CD4-positive, alpha-beta T cell treated with Interleukin-6 for 4 hours (primary cell): ENCODE data around the gene HPRT1.

Source experiments
- DNase-seq: peaks from one replicate; pipeline ENCODE4 v3.0.0-alpha.2; 2020; ENCODE audit warnings: mixed read lengths

The HPRT1 gene

DNA sequence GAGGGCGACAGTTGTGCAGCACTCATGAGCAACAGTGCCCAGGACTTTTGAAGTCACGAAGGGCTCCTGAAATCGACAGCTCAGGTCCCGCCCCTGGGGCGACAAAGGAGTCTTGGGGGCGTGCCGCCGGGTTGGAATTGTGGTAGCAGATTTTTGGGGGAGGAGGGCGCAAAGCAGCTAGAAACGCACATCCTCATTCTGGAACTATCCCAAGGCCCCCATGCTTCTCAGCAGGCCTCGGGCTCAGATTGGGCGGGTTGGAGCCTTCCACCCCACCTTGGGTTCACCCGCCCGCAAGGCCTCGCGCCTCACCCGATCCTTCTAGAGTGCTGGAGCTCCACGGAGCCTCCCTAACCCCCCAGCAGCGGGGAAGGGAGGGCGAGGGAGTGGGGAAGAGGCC lies 85.5 kb downstream of the HPRT1 start:
- DNase-seq = no peak

DNA sequence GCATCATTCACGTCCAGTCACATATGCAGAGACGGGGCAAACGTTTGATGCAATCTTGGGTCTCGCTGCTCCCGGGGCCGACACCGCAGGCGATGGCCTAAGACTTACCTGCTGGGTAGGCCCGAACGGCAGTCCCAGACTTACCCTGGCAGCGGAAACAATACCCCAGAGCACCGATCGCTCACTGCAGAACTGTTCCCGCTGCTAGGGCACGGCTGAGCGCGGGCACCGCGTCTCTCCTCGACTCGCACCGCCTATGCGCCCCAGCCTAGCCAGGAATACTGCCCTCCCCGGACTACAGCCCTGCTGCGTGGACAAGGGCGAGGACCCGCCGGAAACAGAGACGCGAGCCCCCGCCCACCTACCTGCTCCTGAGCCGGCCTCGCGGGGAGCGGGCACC lies 86.2 kb downstream of the HPRT1 start:
- DNase-seq = no peak

GRCh38 chrX:134547047-134547679 lies 87.2 kb downstream of the HPRT1 start:
- no peak for DNase-seq

GRCh38 chrX:134548257-134549201 lies 88.6 kb downstream of the HPRT1 start:
- DNase-seq = peak; percentile 13
